ENCODE results near the gene UQCC3. TPM values are rescaled to one million over a fixed set of nuclear protein-coding genes. Genes with fewer than 3 reads are reported as not detected.

UQCC3 gene
- total RNA-seq, 1 experiment from 2014 or later, result 17.9 TPM

DNA sequence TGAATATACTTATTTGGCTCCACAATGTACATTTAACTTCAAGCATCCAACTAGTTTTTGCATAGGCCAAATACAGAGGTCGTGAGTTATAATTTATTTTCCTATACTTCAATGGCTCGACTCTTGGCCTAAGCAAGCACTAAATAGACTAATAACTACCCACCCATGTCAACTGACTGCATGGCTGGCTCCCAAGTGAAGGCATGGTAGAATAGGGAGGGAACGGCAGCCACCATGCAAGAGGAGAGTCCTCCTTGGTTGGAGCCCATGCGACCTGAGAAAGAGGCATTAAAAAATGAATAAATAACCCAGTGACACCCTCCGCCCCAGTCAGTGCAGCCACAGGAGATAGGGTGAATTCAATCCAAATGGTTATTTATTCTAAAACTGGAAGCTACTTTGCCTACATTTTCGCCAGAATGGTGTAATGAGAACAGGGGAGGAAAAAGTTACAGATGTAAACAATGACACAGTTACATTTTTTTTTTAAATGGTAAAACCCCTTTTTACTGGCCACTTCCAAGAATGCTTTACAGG, 40.9 kb downstream of the UQCC3 start (continued):
- TF ChIP-seq TCF7L2 (IDR thresholded peaks at IDR 0.05; ENCODE audit: borderline replicate concordance, extremely low read depth, insufficient read depth, insufficient read length), result no peak

DNA sequence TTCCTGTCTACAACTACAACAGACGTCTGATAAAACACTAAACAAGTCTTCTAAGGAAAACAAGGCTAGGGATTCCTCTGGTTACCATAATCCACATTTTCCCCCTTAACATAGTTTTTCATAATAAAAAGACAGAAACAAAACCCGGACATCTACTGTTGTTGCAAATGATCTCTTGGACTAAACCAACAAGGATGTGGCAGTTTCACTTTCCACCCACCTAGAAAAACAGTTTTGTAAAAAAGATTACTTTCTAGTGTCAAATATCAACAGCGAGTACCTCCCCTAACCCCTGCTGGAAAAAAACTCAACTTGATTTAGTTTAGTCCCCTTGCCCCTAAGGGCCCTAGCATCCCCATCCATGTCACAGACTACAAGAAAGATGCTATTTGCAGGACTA, 41.4 kb downstream of the UQCC3 start:
- H3K4me1 ChIP-seq (ENCODE audit: control insufficient read depth in 1 of 2, insufficient read depth in 2 of 2, low read length in 2 of 2), result no peaks in the 10 kb centered on the region
- H3K79me2 ChIP-seq (ENCODE audit: insufficient read depth, low read length), result peaks cover 45% of the 10 kb centered on the region
- no peak overlapping the region for H3K27ac ChIP-seq (ENCODE audit: low read depth, low read length)
- H3K4me2 ChIP-seq (ENCODE audit: low read length), result no peak overlapping the region
- intact Hi-C loops (cut with micrococcal nuclease), result no loop called here
- DNase-seq (ENCODE audit: low read depth, low spot score), result no peak
- RAD21 ChIA-PET (ENCODE audit: low non-redundant PET in 1 of 2, low total read pairs in 2 of 2, uncharacterized antibody in 2 of 2, unreplicated experiment in 2 of 2), result no interaction called here
- POLR2A ChIA-PET, result no interaction called here
- TF ChIP-seq JUND (IDR thresholded peaks at IDR 0.05) (no peak), RAD21 (IDR thresholded peaks at IDR 0.05; ENCODE audit: low read depth) (no peak), POLR2AphosphoS5 (IDR thresholded peaks at IDR 0.05; ENCODE audit: low read depth, low read length) (no peak), SIN3A (IDR thresholded peaks at IDR 0.05; ENCODE audit: low read depth) (no peak), EGR1 (IDR thresholded peaks at IDR 0.05; ENCODE audit: low read depth) (no peak), CEBPB (IDR thresholded peaks at IDR 0.05; ENCODE audit: low read depth) (no peak), SP1 (IDR thresholded peaks at IDR 0.05; ENCODE audit: low read depth) (no peak), TCF7L2 (IDR thresholded peaks at IDR 0.05; ENCODE audit: borderline replicate concordance, extremely low read depth, insufficient read depth, insufficient read length) (no peak), POLR2A (IDR thresholded peaks at IDR 0.05; ENCODE audit: borderline replicate concordance, extremely low read depth, insufficient read depth, insufficient read length) (no peak)
- TF ChIP-seq, protein P1, sequence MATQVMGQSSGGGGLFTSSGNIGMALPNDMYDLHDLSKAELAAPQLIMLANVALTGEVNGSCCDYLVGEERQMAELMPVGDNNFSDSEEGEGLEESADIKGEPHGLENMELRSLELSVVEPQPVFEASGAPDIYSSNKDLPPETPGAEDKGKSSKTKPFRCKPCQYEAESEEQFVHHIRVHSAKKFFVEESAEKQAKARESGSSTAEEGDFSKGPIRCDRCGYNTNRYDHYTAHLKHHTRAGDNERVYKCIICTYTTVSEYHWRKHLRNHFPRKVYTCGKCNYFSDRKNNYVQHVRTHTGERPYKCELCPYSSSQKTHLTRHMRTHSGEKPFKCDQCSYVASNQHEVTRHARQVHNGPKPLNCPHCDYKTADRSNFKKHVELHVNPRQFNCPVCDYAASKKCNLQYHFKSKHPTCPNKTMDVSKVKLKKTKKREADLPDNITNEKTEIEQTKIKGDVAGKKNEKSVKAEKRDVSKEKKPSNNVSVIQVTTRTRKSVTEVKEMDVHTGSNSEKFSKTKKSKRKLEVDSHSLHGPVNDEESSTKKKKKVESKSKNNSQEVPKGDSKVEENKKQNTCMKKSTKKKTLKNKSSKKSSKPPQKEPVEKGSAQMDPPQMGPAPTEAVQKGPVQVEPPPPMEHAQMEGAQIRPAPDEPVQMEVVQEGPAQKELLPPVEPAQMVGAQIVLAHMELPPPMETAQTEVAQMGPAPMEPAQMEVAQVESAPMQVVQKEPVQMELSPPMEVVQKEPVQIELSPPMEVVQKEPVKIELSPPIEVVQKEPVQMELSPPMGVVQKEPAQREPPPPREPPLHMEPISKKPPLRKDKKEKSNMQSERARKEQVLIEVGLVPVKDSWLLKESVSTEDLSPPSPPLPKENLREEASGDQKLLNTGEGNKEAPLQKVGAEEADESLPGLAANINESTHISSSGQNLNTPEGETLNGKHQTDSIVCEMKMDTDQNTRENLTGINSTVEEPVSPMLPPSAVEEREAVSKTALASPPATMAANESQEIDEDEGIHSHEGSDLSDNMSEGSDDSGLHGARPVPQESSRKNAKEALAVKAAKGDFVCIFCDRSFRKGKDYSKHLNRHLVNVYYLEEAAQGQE (IDR thresholded peaks at IDR 0.05; ENCODE audit: low read depth), result no peak
- TF ChIP-seq, protein P2, sequence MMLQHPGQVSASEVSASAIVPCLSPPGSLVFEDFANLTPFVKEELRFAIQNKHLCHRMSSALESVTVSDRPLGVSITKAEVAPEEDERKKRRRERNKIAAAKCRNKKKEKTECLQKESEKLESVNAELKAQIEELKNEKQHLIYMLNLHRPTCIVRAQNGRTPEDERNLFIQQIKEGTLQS (IDR thresholded peaks at IDR 0.05), result no peak
- TF ChIP-seq, protein P3, sequence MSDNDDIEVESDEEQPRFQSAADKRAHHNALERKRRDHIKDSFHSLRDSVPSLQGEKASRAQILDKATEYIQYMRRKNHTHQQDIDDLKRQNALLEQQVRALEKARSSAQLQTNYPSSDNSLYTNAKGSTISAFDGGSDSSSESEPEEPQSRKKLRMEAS (IDR thresholded peaks at IDR 0.05), result no peak
- no peaks in the 10 kb centered on the region for H3K27me3 ChIP-seq (ENCODE audit: insufficient read depth, low read length)
- H3K9me3 ChIP-seq (ENCODE audit: control insufficient read depth in 1 of 2, insufficient read depth in 1 of 2, low read depth in 1 of 2, low read length in 2 of 2), result no peaks in the 10 kb centered on the region
- H3K9me2 ChIP-seq (ENCODE audit: insufficient read depth), result no peaks in the 10 kb centered on the region
- H3K4me3 ChIP-seq (replicated peaks in 1 of 2; ENCODE audit: low read depth in 1 of 2, low read length in 2 of 2), result no peak overlapping the region
- H2AFZ ChIP-seq (ENCODE audit: low read depth, low read length, poor library complexity, severe bottlenecking), result no peak overlapping the region
- no TSS peak for BruUV-seq (replicated peaks)
- H4K20me1 ChIP-seq (ENCODE audit: insufficient read depth), result no peaks in the 10 kb centered on the region
- H3K36me3 ChIP-seq (ENCODE audit: control insufficient read depth in 1 of 2, insufficient read depth in 2 of 2, low read length in 2 of 2), result peaks cover 56 to 72% of the 10 kb centered on the region in 2 experiments
- no peak for ATAC-seq
- no peak overlapping the region for H3K9ac ChIP-seq (ENCODE audit: low read length)
- CTCF ChIA-PET, result no interaction called here

Data from HCT116 (cell line).